Activated naive CD4-positive, alpha-beta T cell treated with anti-CD3 and anti-CD28 coated beads, Interleukin-2, amount 10 ng/mL, durations not matched to agents 7 days and 5 days (primary cell): ENCODE measurements around the gene CEP170B.
"Not testable (repeated sequence)": the region's sequence is repeated elsewhere in the genome, so short reads cannot be mapped to it uniquely, and the experiment has no call there.

Source experiments
- CTCF ChIA-PET: fragments of 350-600 bp; sonication (Branson Sonifier 250); formaldehyde crosslinking; loops from one replicate; lab custom pipeline; 2021; ENCODE audit warnings: antibody characterized with exemption; lab: Charles Lee
- DNase-seq: peaks from one replicate; pipeline ENCODE4 v3.0.0-alpha.2; 2020
- H3K27ac Mint-ChIP-seq: one replicate; pipeline ENCODE4 v1.8.0; 2021; ENCODE audit warnings: mild to moderate bottlenecking, moderate library complexity, mixed read lengths
- H3K27me3 Mint-ChIP-seq: one replicate; pipeline ENCODE4 v1.8.0; 2021; ENCODE audit warnings: mild to moderate bottlenecking, mixed read lengths
- H3K36me3 Mint-ChIP-seq: one replicate; pipeline ENCODE4 v1.8.0; 2021; ENCODE audit warnings: mixed read lengths
- H3K4me1 Mint-ChIP-seq: one replicate; pipeline ENCODE4 v1.8.0; 2021; ENCODE audit warnings: mixed read lengths
- H3K4me3 Mint-ChIP-seq: one replicate; pipeline ENCODE4 v1.8.0; 2021; ENCODE audit warnings: mild to moderate bottlenecking, moderate library complexity, mixed read lengths
- H3K9me3 Mint-ChIP-seq: one replicate; pipeline ENCODE4 v1.8.0; 2021; ENCODE audit warnings: mixed read lengths

The CEP170B gene

DNA sequence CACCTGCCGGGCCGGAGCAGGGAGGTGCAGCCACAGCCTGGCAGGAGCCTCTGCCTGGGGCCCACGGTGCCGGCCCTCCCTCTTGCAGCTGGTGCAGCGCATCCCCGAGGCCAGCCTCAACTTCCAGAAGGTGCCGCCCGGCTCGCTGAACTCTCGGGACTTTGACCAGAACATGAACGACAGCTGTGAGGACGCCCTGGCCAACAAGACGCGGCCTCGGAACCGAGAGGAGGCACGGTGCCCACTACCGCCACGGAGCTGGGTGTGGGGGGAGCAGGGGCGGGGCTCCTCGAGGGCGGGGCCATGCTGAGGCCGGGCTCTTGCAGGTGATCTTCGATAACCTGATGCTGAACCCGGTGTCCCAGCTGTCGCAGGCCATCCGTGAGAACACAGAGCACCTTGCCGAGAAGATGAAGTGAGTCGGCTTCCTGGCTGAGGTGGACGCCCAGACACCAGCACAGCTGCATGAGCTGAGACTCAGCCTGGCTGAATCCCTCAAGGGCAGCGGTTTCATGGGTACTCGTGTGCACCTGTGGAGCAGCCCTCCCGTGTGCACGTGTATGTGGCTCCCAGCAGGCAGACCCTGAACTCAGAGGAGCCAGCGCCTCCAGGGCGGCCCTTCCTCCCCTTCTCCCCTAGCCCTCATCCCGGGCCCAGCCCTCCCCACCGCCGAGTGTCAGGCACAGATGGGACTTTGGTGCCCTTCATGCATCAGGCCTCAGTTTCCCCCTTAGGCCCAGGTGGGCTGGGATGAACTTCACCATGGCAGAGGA, 28.6 kb downstream of the CEP170B start:
- CTCF ChIA-PET, result interaction anchor here (0.7 kb wide), 1 partner anchor 15 kb away, joined by 3 read pairs; no protein-coding TSS in a partner anchor
- H3K9me3 Mint-ChIP-seq, result no peaks in the 10 kb centered on the region

DNA sequence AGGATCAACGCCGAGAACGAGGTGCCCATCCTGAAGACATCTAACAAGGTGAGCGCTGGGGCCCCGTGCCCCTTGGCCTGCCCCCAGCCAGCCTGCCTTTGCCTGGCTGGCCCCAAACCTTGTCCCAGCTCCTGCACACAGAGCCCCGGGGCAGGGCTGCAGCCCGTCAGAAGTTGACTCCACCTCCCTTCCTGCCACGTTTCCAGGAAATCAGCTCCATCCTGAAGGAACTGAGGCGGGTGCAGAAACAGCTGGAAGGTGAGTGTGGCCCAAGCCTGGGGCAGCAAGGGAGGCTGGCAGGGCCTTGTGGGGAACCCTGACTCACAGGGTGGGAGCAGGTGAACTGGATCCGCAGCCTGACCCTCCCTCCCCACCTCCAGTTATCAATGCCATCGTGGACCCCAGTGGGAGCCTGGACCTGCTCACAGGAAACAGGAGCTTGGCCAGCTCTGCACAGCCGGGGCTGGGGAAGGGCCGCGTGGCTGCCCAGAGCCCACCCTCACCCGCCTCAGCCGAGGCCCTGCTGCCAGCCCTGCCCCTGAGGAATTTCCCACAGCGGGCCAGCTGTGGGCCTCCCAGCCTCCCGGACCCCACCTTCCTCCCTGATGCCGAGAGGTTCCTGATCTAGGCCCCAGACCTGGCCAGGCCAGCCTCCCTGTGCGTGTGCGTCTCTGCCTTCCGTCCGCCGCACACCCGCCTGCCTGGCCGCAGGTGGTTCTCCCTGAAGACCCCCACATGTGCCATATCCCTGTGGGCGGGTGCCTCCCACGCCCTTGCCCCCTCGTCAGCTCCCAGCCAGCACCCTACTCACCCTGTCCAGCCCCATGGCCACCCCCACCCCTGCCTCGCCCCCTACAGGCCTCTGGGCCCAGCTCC, 29.5 kb downstream of the CEP170B start:
- no peak for DNase-seq
- Mint-ChIP-seq H3K9me3 (no peaks in the 10 kb centered on the region), H3K4me1 (peaks cover 2% of the 10 kb centered on the region), H3K36me3 (no peaks in the 10 kb centered on the region), H3K4me3 (no peak overlapping the region), H3K27me3 (peaks cover 8% of the 10 kb centered on the region), H3K27ac (no peak overlapping the region)
- CTCF ChIA-PET, result interaction anchor here (0.7 to 1.7 kb wide), 3 partner anchors 14 to 153 kb away, joined by 3 to 6 read pairs (median 3); no protein-coding TSS in a partner anchor

More for the DNA sequence above, 28.6 kb downstream of the CEP170B start:
- H3K27me3 Mint-ChIP-seq, result peaks cover 3% of the 10 kb centered on the region
- no peaks in the 10 kb centered on the region for H3K36me3 Mint-ChIP-seq
- no peak for DNase-seq
- H3K27ac Mint-ChIP-seq, result no peak overlapping the region
- H3K4me1 Mint-ChIP-seq, result peaks cover 2% of the 10 kb centered on the region
- no peak overlapping the region for H3K4me3 Mint-ChIP-seq

DNA sequence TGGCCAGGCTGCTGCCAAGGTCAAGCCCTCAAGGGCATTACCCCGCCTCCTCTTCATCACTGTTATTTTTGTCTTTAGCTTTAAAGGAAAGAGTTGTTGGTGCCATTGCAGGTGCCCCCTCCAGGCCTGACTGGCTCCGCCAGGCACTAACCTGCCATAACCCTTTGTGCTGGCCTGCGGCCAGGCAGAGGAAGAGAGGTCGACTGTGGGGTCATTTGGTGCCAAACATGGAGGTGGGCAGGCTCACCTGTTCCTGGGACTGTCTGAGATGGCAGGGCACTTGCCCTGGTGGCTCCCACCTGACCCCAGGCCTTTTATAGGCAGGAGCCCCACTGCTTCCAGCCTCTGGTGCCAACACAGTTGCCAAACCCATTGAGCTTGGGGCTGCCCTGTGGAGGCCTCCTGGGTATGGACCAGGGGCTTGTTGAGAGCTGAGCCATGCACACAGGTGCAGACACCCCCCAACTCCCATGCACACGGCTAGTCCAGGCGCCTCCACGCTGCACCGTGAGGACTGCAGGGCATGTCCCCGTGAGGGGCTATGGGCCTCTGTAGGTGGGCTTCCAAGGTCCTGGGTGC, 30.2 kb downstream of the CEP170B start:
- H3K27me3 Mint-ChIP-seq, result peaks cover 10% of the 10 kb centered on the region
- H3K9me3 Mint-ChIP-seq, result no peaks in the 10 kb centered on the region
- DNase-seq, result no peak
- H3K36me3 Mint-ChIP-seq, result no peaks in the 10 kb centered on the region
- H3K4me3 Mint-ChIP-seq, result no peak overlapping the region
- peaks cover 2% of the 10 kb centered on the region for H3K4me1 Mint-ChIP-seq
- CTCF ChIA-PET, result interaction anchor here (0.6 to 1.7 kb wide), 3 partner anchors 150 to 518 kb away, joined by 3 to 6 read pairs (median 3); no protein-coding TSS in a partner anchor
- H3K27ac Mint-ChIP-seq, result no peak overlapping the region

DNA sequence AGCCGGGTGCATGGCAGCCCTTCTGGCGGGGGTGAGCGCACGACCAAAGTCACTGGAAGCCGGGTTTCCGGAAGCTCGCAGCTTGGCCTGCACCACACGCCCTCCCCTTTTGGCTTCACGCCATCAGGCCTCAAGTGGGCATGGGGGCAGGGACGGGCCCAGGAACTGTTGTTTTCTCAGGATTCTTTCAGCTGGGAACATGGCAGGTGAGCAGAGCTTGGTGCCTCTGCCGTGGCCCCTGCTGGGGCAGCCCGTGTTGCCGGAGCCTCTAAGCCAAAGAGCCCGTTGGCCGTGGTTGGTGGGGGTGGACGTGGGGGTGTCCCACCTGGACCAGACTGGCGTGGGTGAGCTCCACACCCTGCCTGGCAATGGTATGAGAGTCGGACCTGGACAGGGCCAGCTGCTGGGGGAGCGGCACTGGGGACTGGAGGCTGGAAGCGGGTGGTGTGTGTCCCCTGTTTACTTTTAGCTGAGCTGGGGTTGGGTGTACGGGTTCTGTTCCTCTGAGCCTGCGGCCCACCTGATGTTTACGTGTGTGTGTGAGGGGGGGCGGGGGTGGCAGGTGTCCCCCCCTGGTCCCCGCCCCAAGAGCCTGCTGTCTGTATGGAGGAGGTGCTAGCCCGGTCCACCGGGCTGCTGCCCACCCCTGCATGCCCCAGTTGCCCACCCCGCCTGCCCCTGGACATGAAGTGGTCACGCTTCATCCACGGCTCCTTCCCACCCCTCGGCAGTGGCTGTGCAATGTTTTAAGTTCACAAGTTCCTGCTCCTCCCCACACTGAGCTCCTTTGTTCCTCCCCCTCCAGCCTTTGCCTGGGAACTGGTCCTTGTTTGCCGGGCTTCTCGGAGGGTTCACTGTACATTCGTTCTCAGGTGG, 31.0 kb downstream of the CEP170B start:
- CTCF ChIA-PET, result interaction anchor here (0.6 to 1.7 kb wide), 4 partner anchors 72 to 518 kb away, joined by 3 to 6 read pairs (median 3); no protein-coding TSS in a partner anchor
- DNase-seq, result no peak
- Mint-ChIP-seq H3K9me3 (no peaks in the 10 kb centered on the region), H3K27ac (no peak overlapping the region), H3K36me3 (no peaks in the 10 kb centered on the region), H3K27me3 (peaks cover 13% of the 10 kb centered on the region), H3K4me1 (peaks cover 2% of the 10 kb centered on the region), H3K4me3 (no peak overlapping the region)

DNA sequence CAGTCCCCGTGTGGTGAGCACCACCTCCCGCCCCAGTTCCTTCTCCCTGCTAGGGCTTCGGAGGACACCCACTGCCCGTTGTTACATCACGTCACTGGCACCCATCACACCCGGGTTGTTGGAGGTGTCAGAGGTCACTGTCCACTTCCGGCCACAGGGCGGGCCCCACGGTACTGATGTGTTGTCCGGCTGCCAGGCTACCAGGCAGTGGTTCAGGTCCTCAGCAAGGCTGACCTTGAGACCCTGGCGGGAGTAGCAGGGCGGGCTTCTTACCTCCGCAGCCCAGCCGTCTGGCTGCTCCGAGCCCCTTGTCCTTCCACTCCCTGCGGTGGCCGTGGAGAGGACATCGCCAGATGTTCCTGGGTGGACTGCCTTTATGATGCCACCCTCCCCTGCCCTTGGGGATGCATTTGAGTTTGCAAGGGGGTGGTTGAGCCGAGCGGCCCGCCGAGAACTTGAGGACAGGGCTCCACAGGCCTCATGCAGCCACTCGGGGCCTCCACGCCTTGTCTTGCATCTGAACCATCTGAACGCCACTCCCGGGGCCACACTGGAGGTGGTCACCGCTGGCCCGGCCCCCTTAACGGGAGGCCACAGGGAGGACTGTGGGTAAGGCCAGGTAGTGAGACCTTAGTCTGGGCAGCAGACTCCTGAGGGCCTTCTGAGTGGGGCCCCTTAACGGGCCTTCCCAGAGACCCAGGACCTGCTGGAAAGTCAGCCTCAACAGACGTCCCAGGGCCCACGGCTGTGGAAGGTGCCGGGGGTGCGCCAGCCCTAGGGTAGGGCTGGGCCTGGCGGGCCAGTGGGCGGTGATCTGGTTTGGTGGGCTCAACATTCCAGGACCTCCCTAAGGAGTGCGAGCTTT, 32.5 kb downstream of the CEP170B start:
- no peak for DNase-seq
- CTCF ChIA-PET, result no interaction called here
- no peaks in the 10 kb centered on the region for H3K36me3 Mint-ChIP-seq

DNA sequence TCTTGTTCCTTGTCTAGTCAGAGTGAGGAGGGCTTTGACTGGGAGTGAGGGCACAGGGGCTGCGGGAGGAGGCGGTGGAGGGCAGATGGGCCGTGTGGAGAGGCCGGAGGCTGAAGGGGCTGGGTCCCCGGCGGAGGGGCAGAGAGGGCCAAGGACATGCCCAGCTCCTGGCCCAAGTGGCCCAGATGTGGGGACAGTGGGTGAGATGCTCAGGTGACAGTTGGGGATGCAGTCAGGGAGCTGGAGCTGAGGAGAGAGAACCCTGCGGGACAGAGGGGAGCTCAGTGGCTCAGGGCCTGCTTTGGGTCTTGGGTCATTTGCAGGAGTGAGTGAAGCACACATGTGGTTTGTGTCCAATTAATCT, 33.1 kb downstream of the CEP170B start:
- Mint-ChIP-seq H3K27ac (no peak overlapping the region), H3K4me3 (no peak overlapping the region), H3K4me1 (peaks cover 2% of the 10 kb centered on the region), H3K36me3 (no peaks in the 10 kb centered on the region), H3K27me3 (peaks cover 13% of the 10 kb centered on the region), H3K9me3 (no peaks in the 10 kb centered on the region)
- no peak for DNase-seq
- CTCF ChIA-PET, result no interaction called here

More for the DNA sequence above, 32.5 kb downstream of the CEP170B start:
- H3K4me3 Mint-ChIP-seq, result no peak overlapping the region
- H3K4me1 Mint-ChIP-seq, result peaks cover 2% of the 10 kb centered on the region
- H3K9me3 Mint-ChIP-seq, result no peaks in the 10 kb centered on the region
- H3K27ac Mint-ChIP-seq, result no peak overlapping the region
- peaks cover 13% of the 10 kb centered on the region for H3K27me3 Mint-ChIP-seq

DNA sequence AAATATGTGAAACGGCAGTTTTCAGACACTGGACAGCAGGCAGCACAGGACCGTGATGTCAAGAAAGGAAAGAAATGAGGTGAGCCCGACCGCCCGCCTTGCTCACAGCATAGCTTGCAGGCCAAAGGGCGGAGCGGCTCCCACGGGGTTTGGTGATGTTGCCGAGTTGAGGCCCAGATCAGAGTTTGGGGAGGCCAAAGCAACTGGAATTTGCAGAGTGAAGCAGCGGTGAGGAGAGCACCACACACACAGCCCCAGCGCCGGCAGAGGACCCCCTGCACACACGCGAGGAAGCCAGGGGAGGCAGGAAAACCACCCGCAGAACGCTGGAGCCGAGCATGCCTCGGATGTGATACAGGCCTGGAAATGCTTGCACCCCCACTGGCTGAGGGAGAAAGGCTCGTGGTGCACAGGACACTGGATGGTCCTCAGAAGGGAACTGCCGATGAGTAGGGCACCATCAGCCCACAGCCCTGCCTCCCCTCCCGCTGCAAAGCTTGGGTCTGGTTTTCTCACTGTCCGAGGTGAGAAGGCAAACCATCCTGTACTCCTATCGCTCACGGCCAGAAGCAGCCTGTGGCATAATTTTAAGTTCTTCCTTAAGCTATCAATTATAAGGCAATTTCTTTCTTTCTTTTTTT, 33.9 kb downstream of the CEP170B start:
- no peak for DNase-seq
- Mint-ChIP-seq H3K4me1 (peaks cover 2% of the 10 kb centered on the region), H3K9me3 (no peaks in the 10 kb centered on the region), H3K27ac (no peak overlapping the region), H3K36me3 (no peaks in the 10 kb centered on the region), H3K27me3 (peaks cover 13% of the 10 kb centered on the region), H3K4me3 (no peak overlapping the region)
- CTCF ChIA-PET, result no interaction called here

DNA sequence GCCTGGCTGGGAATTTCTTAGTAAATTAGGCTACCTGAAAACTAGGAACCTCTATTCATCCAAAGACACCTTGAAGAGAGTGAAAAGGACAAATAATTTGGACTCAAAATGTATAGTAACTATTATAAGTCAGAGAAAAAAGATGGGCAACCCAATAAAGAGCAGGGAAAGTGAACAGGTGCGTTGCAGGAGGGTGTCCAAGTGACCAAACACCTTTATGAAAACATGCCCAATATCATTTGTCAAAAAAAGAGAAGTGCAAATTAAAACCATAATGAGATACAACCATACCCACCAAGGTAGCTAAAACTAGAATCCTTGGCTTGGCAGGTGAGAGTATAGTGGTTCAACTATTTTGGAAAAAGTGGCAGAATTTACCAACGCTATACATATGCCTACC, 34.7 kb downstream of the CEP170B start:
- Mint-ChIP-seq H3K4me1 (peaks cover 2% of the 10 kb centered on the region), H3K4me3 (no peak overlapping the region), H3K27ac (no peak overlapping the region), H3K36me3 (no peaks in the 10 kb centered on the region), H3K9me3 (no peaks in the 10 kb centered on the region), H3K27me3 (peaks cover 18% of the 10 kb centered on the region)
- DNase-seq, result no peak
- CTCF ChIA-PET, result no interaction called here

DNA sequence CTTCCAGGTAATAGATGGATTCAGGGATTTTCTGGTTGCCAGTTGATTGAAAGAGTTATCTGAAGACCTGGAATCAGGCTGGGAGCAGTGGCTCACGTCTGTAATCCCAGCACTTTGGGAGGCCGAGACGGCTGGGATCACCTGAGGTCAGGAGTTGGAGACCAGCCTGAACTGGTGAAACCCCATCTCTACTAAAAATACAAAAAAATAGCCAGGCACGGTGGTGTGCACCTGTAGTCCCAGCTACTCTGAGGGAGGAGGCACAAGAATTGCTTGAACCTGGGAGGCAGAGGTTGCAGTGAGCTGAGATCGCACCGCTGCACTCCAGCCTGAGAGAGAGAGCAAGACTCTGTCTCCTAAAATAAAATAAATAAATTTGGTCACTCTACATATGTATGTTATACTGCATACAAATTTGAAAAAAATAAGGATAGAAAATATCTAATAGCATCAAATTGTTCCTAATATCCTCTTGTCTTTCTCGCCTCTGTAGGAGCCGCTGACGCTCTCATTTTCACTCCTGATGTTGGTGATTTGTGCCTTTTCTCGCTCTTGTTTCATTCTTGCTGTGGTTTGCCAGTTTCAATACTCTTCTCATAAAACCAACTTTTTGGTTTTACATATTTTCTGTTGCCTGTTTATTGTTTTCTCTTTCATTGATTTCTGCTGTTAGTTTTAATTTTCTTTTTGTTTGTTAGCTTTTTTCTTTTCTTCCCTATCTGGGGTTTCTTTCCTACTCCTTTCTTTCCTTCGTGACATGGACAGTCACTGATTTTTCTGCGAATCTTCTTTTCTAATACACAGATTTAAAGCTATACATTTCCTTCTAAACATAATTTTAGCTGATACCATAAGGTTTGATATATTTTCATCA, 35.8 kb downstream of the CEP170B start:
- H3K4me1 Mint-ChIP-seq, result peaks cover 2% of the 10 kb centered on the region
- H3K27ac Mint-ChIP-seq, result no peak overlapping the region
- no peak for DNase-seq
- CTCF ChIA-PET, result no interaction called here
- H3K4me3 Mint-ChIP-seq, result no peak overlapping the region
- H3K9me3 Mint-ChIP-seq, result no peaks in the 10 kb centered on the region
- peaks cover 20% of the 10 kb centered on the region for H3K27me3 Mint-ChIP-seq
- H3K36me3 Mint-ChIP-seq, result no peaks in the 10 kb centered on the region

DNA sequence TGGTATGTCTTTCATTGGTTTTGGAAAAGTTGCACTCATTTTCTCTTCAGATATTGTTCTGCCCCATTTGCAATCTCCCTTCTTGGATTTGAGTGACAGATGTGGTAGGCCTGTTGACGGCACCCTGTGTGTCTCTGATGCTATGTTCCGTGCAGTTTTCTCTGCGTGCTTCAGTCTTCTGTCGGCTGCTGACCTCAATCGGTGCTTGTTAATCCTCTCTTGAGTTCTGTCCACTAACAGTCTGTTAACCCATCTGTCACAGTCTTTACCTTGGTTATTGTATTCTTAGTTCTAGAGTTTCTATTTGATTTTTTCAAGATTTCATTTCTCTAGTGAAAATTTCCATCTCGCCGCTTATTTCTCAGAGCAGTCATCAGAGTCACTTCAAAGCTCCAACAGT, 38.9 kb downstream of the CEP170B start:
- CTCF ChIA-PET, result no interaction called here
- DNase-seq, result no peak
- no peaks in the 10 kb centered on the region for H3K36me3 Mint-ChIP-seq
- H3K9me3 Mint-ChIP-seq, result no peaks in the 10 kb centered on the region
- no peak overlapping the region for H3K4me3 Mint-ChIP-seq
- H3K4me1 Mint-ChIP-seq, result no peaks in the 10 kb centered on the region
- no peak overlapping the region for H3K27ac Mint-ChIP-seq
- H3K27me3 Mint-ChIP-seq, result peaks cover 19% of the 10 kb centered on the region

DNA sequence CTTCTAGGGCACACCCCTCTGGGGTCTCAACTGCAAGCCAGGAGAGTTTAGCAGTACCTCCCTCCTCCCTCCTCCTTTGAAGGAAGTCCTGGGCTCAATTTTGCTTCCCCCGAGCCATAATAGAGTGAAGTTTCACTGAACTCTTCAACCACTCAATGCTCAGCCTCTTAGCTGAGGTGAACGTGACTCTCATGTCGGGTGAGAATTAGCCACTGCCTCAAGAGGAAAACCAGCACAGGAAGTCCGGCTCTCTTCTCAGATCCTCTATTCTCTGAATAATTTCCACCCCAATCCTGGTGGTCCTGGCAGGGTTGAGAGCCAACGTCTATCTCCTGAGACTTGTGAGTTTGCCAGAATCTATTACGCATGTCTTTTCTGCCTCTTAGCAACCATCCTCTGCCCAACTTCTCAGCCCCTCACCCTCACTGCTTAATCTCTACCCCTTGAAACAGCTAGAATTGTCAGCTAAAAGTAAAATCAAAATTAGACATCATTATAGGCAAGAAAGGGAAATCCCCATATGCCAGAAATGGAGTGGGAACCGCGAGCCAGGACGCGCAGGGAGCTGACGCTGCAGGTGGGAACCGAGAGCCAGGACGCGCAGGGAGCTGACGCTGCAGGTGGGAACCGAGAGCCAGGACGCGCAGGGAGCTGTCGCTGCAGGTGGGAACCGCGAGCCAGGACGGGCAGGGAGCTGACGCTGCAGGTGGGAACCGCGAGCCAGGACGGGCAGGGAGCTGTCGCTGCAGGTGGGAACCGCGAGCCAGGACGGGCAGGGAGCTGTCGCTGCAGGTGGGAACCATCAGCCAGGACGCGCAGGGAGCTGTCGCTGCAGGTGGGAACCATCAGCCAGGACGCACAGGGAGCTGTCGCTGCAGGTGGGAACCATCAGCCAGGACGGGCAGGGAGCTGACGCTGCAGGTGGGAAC, 39.8 kb downstream of the CEP170B start:
- H3K4me1 Mint-ChIP-seq, H3K4me3 Mint-ChIP-seq, H3K27ac Mint-ChIP-seq, H3K9me3 Mint-ChIP-seq, H3K36me3 Mint-ChIP-seq, CTCF ChIA-PET, DNase-seq: not testable (repeated sequence)
- peaks cover 18% of the 10 kb centered on the region for H3K27me3 Mint-ChIP-seq
